ENCODE results near the gene ARHGAP28. TPM values are rescaled to one million over a fixed set of nuclear protein-coding genes. Genes with fewer than 3 reads are reported as not detected.

ARHGAP28 gene
- polyA plus RNA-seq, 1 donor from 2014 or later = 9.8 TPM

DNA sequence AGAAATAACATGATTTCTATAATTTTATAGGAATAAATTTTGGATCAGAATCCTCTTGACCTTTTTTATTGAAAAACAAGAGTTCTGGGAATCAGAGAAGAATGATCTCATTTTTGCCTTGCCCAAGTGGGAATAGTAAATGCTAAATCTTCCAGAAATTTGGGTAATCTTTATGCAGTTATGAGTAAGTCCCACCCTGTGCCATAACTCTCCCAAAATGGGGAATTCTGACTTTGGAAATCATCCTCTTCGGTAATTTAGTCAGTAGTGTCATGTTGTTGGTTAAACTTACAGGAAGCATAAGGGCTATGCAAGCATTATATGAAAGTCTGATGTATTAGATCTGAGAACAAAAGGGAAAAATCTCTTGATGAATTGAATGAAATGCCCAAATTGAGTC is 20.6 kb upstream of the ARHGAP28 start (continued):
- TF ChIP-seq RAD21 (conservative IDR thresholded peaks at IDR 0.05) = no peak

- Histone ChIP-seq H3K4me2 (ENCODE audit: low read length) (no peak overlapping the region), H3K9ac (ENCODE audit: low read length) (no peak overlapping the region), H2AFZ (ENCODE audit: low read depth, low read length) (no peak overlapping the region), H3K79me2 (replicated peaks; ENCODE audit: insufficient read depth, low read length) (no peaks in the 10 kb centered on the region), H3K27me3 (ENCODE audit: insufficient read depth, low read depth, low read length) (no peaks in the 10 kb centered on the region), H3K9me2 (ENCODE audit: insufficient read depth, low read length) (no peaks in the 10 kb centered on the region), H3F3A (ENCODE audit: insufficient read depth, low read length, poor library complexity, severe bottlenecking) (no peaks in the 10 kb centered on the region), H3K4me3 (ENCODE audit: low read length) (no peak overlapping the region), H4K20me1 (ENCODE audit: insufficient read depth) (no peaks in the 10 kb centered on the region), H3K36me3 (ENCODE audit: insufficient read depth, low read length) (no peaks in the 10 kb centered on the region), H3K9me3 (ENCODE audit: low read length) (no peaks in the 10 kb centered on the region), H3K27ac (ENCODE audit: low read length) (no peak overlapping the region)
- TF ChIP-seq MXI1 (conservative IDR thresholded peaks at IDR 0.05; ENCODE audit: poor library complexity, severe bottlenecking) (no peak), EZH2 (IDR thresholded peaks at IDR 0.05; ENCODE audit: borderline replicate concordance, insufficient read depth, low read length, poor library complexity, severe bottlenecking) (no peak), RAD21 (conservative IDR thresholded peaks at IDR 0.05) (no peak), REST (IDR thresholded peaks at IDR 0.05; ENCODE audit: borderline replicate concordance) (no peak), SMC3 (conservative IDR thresholded peaks at IDR 0.05; ENCODE audit: poor library complexity) (no peak), POLR2AphosphoS5 (IDR thresholded peaks at IDR 0.05) (no peak), EP300 (conservative IDR thresholded peaks at IDR 0.05; ENCODE audit: poor library complexity, severe bottlenecking) (no peak), TAF1 (IDR thresholded peaks at IDR 0.05; ENCODE audit: low read depth) (no peak)
- TF ChIP-seq, protein P1, sequence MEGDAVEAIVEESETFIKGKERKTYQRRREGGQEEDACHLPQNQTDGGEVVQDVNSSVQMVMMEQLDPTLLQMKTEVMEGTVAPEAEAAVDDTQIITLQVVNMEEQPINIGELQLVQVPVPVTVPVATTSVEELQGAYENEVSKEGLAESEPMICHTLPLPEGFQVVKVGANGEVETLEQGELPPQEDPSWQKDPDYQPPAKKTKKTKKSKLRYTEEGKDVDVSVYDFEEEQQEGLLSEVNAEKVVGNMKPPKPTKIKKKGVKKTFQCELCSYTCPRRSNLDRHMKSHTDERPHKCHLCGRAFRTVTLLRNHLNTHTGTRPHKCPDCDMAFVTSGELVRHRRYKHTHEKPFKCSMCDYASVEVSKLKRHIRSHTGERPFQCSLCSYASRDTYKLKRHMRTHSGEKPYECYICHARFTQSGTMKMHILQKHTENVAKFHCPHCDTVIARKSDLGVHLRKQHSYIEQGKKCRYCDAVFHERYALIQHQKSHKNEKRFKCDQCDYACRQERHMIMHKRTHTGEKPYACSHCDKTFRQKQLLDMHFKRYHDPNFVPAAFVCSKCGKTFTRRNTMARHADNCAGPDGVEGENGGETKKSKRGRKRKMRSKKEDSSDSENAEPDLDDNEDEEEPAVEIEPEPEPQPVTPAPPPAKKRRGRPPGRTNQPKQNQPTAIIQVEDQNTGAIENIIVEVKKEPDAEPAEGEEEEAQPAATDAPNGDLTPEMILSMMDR (IDR thresholded peaks at IDR 0.05; ENCODE audit: poor library complexity, severe bottlenecking) = no peak
Measured at GRCh38 chr18:6711467-6711866, 18.0 kb upstream of the ARHGAP28 start.

- H4K20me1 ChIP-seq (ENCODE audit: insufficient read depth) = no peaks in the 10 kb centered on the region
- no peak overlapping the region for H3K27ac ChIP-seq (ENCODE audit: low read length)
- no peaks in the 10 kb centered on the region for H3K27me3 ChIP-seq (ENCODE audit: insufficient read depth, low read depth, low read length)
- no peak overlapping the region for H3K9ac ChIP-seq (ENCODE audit: low read length)
- H3F3A ChIP-seq (ENCODE audit: insufficient read depth, low read length, poor library complexity, severe bottlenecking) = no peaks in the 10 kb centered on the region
- H3K4me3 ChIP-seq (ENCODE audit: low read length) = no peak overlapping the region
- no peaks in the 10 kb centered on the region for H3K9me3 ChIP-seq (ENCODE audit: low read length)
- no peaks in the 10 kb centered on the region for H3K36me3 ChIP-seq (ENCODE audit: insufficient read depth, low read length)
- no peaks in the 10 kb centered on the region for H3K9me2 ChIP-seq (ENCODE audit: insufficient read depth, low read length)
- no peaks in the 10 kb centered on the region for H3K79me2 ChIP-seq (replicated peaks; ENCODE audit: insufficient read depth, low read length)
- H3K4me2 ChIP-seq (ENCODE audit: low read length) = no peak overlapping the region
- H2AFZ ChIP-seq (ENCODE audit: low read depth, low read length) = no peak overlapping the region
- TF ChIP-seq POLR2AphosphoS5 (IDR thresholded peaks at IDR 0.05) (no peak), EZH2 (IDR thresholded peaks at IDR 0.05; ENCODE audit: borderline replicate concordance, insufficient read depth, low read length, poor library complexity, severe bottlenecking) (no peak), RAD21 (conservative IDR thresholded peaks at IDR 0.05) (no peak), SMC3 (conservative IDR thresholded peaks at IDR 0.05; ENCODE audit: poor library complexity) (no peak)
- TF ChIP-seq, protein P1 (IDR thresholded peaks at IDR 0.05; ENCODE audit: poor library complexity, severe bottlenecking) = no peak
Measured at GRCh38 chr18:6712401-6712800, 17.1 kb upstream of the ARHGAP28 start.

Data from neural cell (in vitro differentiated cells).